ENCODE results near the gene OR2S2.

GRCh38 chr9:35915681-35916294 lies 42.2 kb downstream of the OR2S2 start:
- TF ChIP-seq POLR2A (IDR thresholded peaks at IDR 0.05) (no peak), CTCF (IDR thresholded peaks at IDR 0.05) (no peak)
